ENCODE results near the gene TNP2.
"Not testable (repeated sequence)": the region's sequence is repeated elsewhere in the genome, so short reads cannot be mapped to it uniquely, and the experiment has no call there.

Gene TNP2

GRCh38 chr16:11238272-11239202 lies 30.6 kb downstream of the TNP2 start:
- no peak for DNase-seq

DNA sequence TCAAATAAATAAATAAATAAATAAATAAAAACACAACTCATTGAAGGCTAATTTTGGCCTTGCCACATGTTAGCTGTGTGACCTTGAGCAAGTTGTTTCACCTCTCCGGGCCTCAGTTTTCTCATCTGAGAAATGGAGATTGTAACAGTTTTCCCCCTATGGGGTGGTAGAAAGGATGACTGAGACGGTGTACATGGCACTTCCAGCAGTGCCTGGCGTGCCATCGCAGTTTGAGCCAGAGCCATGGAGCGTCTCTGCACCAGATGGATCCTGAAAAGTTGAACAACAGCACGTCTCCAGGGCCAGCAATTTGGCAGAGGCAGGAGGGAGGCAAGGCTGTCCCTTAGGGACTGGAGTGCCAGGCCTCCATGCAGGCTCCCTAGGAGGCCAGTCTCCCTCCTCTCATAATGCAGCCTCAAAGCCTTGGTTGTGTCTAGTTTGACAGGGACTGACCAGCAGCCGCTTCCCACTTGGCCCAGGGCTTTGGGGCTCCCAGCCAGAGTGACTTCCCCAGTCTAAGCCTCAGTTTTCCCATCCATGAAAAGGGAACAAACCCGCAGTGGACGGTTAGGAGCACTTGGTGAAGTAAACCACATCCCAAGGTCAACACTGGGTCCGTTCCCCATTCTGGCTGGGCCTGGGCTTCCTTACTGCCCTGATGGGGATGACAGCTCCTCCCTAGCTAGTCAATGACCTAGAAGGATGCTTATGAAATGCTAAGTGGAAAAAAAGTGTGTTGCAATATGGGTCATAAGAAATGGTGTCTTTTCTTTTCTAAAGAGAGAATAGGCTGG lies 32.5 kb downstream of the TNP2 start:
- no peak for DNase-seq

- DNase-seq, result no peak
Measured at GRCh38 chr16:11235703-11235991, 33.5 kb downstream of the TNP2 start.

GRCh38 chr16:11234884-11235702 lies 34.0 kb downstream of the TNP2 start:
- DNase-seq, result no peak

DNA sequence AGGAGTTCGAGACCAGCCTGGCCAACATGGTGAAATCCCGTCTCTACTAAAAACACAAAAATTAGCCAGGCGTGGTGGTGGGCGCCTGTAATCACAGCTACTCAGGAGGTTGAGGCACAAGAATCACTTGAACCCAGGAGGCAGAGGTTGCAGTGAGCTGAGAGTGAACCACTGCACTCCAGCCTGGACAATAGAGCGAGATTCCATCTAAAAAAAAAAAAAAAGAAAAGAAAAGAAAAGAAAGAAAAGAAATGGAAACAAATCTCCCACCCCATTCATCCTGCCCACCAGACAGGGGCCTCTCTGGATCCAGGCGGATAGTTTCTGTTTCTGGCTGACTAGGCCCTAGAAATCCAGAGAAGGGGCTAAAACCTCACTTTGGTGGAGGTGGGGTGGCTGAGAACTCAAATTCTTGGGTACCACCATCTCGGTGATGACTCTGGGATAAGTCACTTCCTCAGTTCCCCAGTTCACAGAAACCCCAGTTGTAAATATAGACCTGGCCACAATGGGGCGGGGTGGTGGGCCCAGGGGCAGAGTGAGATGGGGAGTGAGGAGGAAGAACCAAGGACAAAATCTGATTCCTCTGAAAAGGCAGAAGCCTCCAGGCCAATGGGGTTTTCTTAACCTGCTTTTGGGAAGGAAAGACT lies 35.3 kb downstream of the TNP2 start:
- DNase-seq, result no peak

DNA sequence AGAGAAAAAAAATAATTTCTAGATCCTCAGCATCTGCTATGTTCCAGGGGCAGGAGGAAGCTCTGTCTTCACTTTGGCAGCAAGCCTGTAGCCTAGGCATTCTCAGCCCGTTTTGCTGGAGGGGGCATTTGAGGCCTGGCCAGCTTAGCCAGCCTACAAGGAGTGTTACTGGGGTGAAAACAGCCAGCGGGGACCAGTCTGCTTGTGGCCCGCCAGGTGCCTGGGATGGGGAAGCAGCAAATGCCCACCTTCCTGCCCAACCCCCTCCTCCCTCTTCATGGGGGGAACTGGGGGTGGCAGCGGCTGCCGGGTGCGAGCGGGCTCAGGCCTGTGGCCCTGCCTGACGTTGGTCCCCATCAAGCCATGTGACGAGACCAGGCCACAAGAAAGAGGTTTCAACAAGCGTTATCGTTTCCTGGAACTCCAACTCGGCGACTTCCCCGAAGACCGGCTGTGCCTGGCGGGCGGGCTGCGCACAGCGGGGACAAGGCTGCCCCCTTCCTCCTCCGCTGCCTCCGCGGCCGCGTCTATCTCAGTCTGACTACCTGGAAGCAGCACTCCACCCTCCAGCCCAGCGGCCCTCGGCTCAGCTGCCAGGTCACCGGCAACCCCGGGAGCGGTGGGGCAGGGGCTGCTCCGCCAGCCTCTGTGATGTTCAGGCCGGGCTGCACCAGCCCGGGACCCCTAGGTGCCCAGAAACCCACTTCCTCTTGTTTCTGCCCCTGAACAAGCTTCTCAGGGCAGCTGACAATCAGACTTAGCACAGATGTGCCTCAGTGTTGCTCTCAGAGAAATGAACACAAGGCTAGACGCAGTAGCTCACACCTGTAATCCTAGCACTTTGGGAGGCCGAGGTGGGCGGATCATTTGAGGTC lies 36.0 kb downstream of the TNP2 start:
- no peak for DNase-seq

DNA sequence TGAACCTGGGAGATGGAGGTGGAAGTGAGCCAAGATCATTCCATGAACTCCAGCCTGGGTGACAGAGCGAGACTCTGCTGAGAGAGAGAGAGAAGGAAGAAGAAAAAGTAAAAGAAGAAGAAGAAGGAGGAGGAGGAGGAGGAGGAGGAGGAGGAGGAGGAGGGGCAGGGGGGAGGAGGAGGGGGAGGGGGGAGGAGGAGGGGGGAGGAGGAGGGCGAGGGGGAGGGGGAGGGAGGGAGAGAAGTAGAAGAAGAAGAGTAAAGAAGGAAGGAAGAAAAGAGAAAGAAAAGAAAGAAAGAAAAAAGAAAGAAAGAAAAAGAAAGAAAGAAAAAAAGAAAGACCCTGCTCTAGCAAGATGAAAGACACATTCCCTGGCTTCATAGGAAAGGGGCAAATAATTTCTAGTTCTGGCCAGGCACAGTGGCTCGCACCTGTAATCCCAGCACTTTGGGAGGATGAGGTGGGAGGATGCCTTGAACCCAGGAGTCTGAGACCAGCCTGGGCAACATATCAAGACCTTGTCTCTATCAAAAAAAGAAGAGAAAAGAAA lies 36.7 kb downstream of the TNP2 start:
- no peak for DNase-seq

DNA sequence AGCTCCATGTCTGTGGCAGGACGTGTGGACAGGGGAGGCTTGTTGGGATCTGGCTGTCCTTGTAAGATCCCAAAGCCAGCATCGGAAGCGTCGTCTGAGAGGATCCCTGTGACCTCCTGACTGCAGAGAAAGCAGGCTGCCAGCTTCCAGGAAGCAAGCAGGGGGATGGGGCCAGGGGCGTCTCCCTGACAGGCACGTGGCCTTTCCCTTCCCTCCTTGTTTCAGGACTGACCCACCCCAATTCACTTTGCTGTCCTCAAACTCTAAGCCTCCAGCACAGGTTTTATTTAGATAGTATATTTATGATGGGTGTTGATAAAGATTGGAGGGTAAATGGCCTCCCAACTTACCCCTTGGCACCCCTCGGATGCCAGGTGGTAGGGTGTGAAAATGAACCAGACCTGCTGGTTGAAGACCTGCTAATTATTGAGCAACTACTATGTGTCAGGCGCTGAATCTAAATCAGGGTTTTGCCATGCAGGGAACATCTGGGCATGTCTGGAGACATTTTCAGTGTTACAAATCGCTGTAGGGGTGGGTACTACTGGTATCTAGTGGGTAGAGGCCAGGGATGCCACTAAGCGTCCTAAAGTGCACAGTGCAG lies 37.7 kb downstream of the TNP2 start:
- DNase-seq, result no peak

DNA sequence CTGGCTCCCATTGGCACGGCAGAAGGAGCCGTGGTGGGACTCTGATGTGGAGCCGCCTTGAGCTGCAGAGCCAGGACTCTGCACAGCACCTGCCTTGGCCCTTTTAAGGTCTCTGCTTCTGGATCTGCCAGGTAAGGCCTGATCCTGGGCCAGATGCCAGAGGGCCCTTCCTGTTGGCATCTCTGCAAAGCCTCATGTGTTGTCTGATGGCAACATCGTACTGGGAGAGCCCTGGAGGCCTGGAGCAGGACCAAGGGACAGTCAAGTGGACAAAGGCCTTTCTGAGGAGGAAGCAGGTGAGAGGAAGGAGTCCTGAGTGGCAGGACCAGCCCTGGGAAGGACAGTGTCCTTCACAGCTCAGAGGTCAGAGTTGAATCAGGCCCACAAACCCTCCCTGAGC lies 39.2 kb downstream of the TNP2 start:
- DNase-seq, result no peak

- DNase-seq, result no peak
Measured at GRCh38 chr16:11229432-11229831, 39.7 kb downstream of the TNP2 start.

- no peak for DNase-seq
Measured at GRCh38 chr16:11225677-11226549, 43.2 kb downstream of the TNP2 start.

GRCh38 chr16:11224894-11225676 lies 44.0 kb downstream of the TNP2 start:
- DNase-seq, result no peak

DNA sequence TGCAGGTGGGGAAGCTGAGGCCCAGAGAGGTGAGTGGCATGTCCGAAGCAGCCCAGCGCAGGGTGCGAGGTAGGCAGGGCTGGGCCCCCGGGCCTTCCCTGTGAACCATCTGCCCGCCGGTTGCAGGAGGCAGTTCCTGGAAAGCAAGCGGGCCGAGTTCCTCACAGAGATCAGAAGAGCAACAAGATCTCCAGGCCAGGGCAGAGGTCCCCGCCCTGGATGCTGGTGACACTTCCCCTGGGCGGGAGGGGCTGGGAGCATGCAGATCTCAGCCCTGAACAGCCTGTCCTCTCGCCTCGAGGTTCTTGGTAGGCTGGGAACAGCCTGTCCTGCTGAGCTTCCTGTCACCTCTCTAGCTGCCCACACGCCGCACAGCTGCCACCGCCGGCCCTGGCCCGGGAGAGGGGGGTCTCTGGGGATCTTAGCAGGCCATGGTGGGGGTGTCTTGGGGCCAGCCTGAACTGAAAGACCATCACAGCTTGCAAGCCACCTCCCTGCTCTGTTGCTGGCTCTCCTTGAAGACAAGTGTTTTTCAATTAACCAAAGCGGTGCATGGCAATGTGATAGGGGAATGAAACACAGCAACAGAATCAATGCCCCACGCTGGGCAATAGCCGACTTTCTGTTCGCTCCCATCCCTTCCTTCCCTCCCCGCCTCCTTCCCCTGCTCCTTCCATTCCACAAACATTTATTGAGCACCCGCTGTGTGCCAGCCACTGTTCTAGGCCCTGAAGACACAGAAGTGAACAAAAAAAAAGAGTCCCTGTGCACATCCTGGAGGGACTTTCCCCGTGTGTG lies 44.8 kb downstream of the TNP2 start:
- no peak for DNase-seq

- not testable (repeated sequence) for DNase-seq
Measured at GRCh38 chr16:11220507-11220906, 48.6 kb downstream of the TNP2 start.

DNA sequence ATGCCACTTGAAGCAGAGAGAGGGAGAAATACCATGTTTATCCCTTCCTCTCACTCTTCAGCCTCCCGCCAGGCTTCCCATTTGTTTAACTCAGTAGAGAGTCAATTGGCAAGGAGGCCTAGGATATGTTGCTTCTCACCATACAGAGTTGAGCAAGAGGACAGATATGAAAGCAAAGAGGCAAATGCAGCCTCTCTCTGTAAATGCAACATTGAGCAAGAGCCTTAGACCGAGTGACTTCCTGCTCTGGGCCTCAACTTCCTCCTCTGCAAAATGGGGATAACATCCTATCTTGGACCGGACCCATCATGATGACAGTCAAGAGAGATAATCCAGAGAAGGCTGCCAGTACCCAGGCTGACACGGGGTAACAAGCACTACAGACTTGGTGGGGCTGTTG lies 49.9 kb downstream of the TNP2 start:
- DNase-seq, result no peak

DNA sequence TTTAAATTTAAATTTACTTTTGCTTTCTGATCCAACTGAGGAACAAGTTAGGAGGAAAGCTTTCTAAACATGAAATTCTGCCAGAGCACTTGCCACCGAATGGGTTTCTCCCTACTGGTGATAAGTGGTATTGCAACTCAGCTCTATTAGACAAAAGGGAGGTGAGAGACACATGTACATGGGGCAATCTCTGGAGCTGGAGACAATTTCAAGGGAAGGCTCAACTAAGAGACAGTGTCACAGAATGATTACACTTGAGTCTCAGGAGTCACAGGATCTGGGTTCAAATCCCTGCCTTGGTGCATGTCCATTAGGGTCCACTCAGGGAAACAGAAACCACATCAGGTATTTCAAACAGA lies 50.5 kb downstream of the TNP2 start:
- no peak for DNase-seq
